Parathyroid adenoma (tissue), 2 donors: ENCODE measurements around the gene PLXNA4.

ENCODE experiments used
- H2AFZ ChIP-seq: fragments of 300-600 bp; sonication (generic); one replicate; pipeline ENCODE4 v1.7.0; 2017; ENCODE audit warnings: antibody characterized with exemption, mild to moderate bottlenecking
- H3K27ac ChIP-seq: fragments of 300-600 bp; sonication (generic); one replicate; pipeline ENCODE4 v1.7.0; 2017
- H3K27me3 ChIP-seq: fragments of 300-600 bp; sonication (generic); one replicate; pipeline ENCODE4 v1.7.0; 2017; ENCODE audit warnings: low read length; ENCODE audit not compliant: control insufficient read depth, insufficient read depth
- H3K36me3 ChIP-seq: fragments of 300-600 bp; sonication (generic); one replicate; pipeline ENCODE4 v1.7.0; 2017; ENCODE audit warnings: low read length; ENCODE audit not compliant: control insufficient read depth, insufficient read depth
- H3K4me1 ChIP-seq: fragments of 300-600 bp; sonication (generic); one replicate; pipeline ENCODE4 v1.7.0; 2017; ENCODE audit warnings: control low read depth
- H3K4me2 ChIP-seq: fragments of 300-600 bp; sonication (generic); one replicate; pipeline ENCODE4 v1.7.0; 2017; ENCODE audit warnings: low read length
- H3K4me3 ChIP-seq: fragments of 300-600 bp; sonication (generic); one replicate; pipeline ENCODE4 v1.7.0; 2017; ENCODE audit warnings: low read depth, low read length
- H3K79me2 ChIP-seq: fragments of 300-600 bp; sonication (generic); one replicate; pipeline ENCODE4 v1.7.0; 2017; ENCODE audit warnings: control low read depth
- H3K9ac ChIP-seq: fragments of 300-600 bp; sonication (generic); one replicate; pipeline ENCODE4 v1.7.0; 2017; ENCODE audit warnings: mild to moderate bottlenecking
- H3K9me3 ChIP-seq: fragments of 300-600 bp; sonication (generic); one replicate; pipeline ENCODE4 v1.7.0; 2017; ENCODE audit warnings: low read length; ENCODE audit not compliant: control insufficient read depth
- TF ChIP-seq, protein P1 (sequence below): fragments of 300-600 bp; sonication (generic); IDR thresholded peaks from one replicate; pipeline ENCODE4 v1.7.0; 2017; ENCODE audit warnings: antibody characterized with exemption, mild to moderate bottlenecking
- donor health status: primary hyperparathyroidism.

PLXNA4 gene

DNA sequence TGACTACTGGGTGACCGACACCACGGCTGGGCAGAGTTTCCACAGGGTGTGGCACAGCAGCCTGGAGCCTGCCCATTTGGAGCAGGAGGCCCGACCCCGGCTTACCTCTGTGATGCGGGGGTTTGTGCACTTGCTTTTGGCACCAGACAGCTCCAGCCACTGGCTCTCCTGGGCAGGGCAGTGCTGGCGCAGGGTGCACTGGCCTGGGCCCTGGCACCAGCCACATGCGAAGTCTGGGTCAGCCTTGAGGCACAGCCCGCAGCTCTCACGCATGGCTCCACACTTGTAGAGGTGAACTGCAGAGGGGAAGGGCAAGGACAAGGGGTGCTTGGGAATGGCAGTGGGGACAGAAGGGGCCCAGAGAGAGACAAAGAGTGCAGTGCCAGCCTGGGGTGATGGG is 373.7 kb downstream of the PLXNA4 start:
- no peaks in the 10 kb centered on the region for H3K4me1 ChIP-seq
- no peak overlapping the region for H3K9ac ChIP-seq
- no peaks in the 10 kb centered on the region for H3K9me3 ChIP-seq
- TF ChIP-seq, protein P1, sequence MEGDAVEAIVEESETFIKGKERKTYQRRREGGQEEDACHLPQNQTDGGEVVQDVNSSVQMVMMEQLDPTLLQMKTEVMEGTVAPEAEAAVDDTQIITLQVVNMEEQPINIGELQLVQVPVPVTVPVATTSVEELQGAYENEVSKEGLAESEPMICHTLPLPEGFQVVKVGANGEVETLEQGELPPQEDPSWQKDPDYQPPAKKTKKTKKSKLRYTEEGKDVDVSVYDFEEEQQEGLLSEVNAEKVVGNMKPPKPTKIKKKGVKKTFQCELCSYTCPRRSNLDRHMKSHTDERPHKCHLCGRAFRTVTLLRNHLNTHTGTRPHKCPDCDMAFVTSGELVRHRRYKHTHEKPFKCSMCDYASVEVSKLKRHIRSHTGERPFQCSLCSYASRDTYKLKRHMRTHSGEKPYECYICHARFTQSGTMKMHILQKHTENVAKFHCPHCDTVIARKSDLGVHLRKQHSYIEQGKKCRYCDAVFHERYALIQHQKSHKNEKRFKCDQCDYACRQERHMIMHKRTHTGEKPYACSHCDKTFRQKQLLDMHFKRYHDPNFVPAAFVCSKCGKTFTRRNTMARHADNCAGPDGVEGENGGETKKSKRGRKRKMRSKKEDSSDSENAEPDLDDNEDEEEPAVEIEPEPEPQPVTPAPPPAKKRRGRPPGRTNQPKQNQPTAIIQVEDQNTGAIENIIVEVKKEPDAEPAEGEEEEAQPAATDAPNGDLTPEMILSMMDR, result no peak
- H3K79me2 ChIP-seq, result no peaks in the 10 kb centered on the region
- no peak overlapping the region for H3K27ac ChIP-seq
- H3K4me2 ChIP-seq, result no peak overlapping the region
- H3K27me3 ChIP-seq, result no peaks in the 10 kb centered on the region
- H2AFZ ChIP-seq, result no peak overlapping the region
- no peak overlapping the region for H3K4me3 ChIP-seq
- no peaks in the 10 kb centered on the region for H3K36me3 ChIP-seq

- no peak overlapping the region for H3K27ac ChIP-seq
- no peak overlapping the region for H2AFZ ChIP-seq
- H3K4me3 ChIP-seq, result no peak overlapping the region
- H3K27me3 ChIP-seq, result no peaks in the 10 kb centered on the region
- H3K79me2 ChIP-seq, result no peaks in the 10 kb centered on the region
- no peak overlapping the region for H3K4me2 ChIP-seq
- no peaks in the 10 kb centered on the region for H3K36me3 ChIP-seq
- TF ChIP-seq, protein P1, result no peak
- no peak overlapping the region for H3K9ac ChIP-seq
- no peaks in the 10 kb centered on the region for H3K9me3 ChIP-seq
- H3K4me1 ChIP-seq, result no peaks in the 10 kb centered on the region
These were observed 376.1 kb downstream of the PLXNA4 start for GRCh38 chr7:132200141-132200540.

- H2AFZ ChIP-seq, result no peak overlapping the region
- H3K4me3 ChIP-seq, result no peak overlapping the region
- no peaks in the 10 kb centered on the region for H3K4me1 ChIP-seq
- H3K9ac ChIP-seq, result no peak overlapping the region
- H3K9me3 ChIP-seq, result no peaks in the 10 kb centered on the region
- H3K27me3 ChIP-seq, result no peaks in the 10 kb centered on the region
- no peak overlapping the region for H3K27ac ChIP-seq
- TF ChIP-seq, protein P1, result no peak
- H3K79me2 ChIP-seq, result no peaks in the 10 kb centered on the region
- H3K36me3 ChIP-seq, result no peaks in the 10 kb centered on the region
- no peak overlapping the region for H3K4me2 ChIP-seq
These were observed 376.6 kb downstream of the PLXNA4 start for GRCh38 chr7:132199626-132200025.

DNA sequence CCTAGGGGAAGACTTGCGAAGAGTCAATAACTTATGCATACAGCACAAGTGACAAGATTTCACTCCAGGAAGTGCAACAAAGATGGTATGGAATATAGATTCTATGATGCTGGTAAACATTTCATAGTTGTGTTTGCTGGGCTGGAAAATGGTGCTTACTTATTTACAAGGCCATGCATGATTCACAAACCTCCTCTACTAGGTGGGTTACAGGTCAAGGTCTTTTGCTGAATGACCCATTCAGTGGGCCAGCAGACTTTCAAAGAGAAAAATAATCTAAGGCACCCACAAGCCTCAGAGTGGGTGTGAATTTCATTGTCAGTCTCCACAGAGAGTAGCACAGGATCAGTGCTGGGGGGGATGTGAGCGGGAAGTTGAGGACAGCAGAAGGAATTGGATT is 378.5 kb downstream of the PLXNA4 start:
- Histone ChIP-seq H3K4me1 (no peaks in the 10 kb centered on the region), H3K36me3 (no peaks in the 10 kb centered on the region), H3K27me3 (no peaks in the 10 kb centered on the region), H2AFZ (no peak overlapping the region), H3K79me2 (no peaks in the 10 kb centered on the region), H3K4me3 (no peak overlapping the region), H3K27ac (no peak overlapping the region), H3K9me3 (no peaks in the 10 kb centered on the region), H3K9ac (no peak overlapping the region), H3K4me2 (no peak overlapping the region)
- TF ChIP-seq, protein P1, result no peak

DNA sequence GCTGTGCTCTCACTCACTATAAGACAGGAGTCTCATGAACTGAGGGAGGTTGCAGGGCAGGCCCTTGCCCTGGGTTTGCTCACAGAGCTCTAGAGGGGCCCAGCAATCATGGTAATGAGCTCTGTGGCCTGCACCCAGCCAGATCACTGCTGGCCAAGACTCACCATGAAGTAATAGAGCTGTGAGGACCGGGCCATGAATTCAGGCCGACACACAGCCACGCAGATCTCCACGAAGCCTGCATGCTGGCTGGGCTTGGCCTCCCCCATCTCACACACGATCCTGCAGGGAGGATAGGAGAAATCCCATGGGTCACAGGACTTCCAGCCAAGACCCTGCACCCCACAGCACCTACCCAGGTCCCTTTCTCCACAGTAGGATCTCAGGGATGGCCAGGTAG is 382.4 kb downstream of the PLXNA4 start:
- no peak overlapping the region for H3K4me3 ChIP-seq
- H3K9ac ChIP-seq, result no peak overlapping the region
- no peak overlapping the region for H3K4me2 ChIP-seq
- no peak overlapping the region for H2AFZ ChIP-seq
- no peak overlapping the region for H3K27ac ChIP-seq
- no peaks in the 10 kb centered on the region for H3K79me2 ChIP-seq
- H3K36me3 ChIP-seq, result no peaks in the 10 kb centered on the region
- no peaks in the 10 kb centered on the region for H3K27me3 ChIP-seq
- TF ChIP-seq, protein P1, result no peak
- no peaks in the 10 kb centered on the region for H3K4me1 ChIP-seq
- no peaks in the 10 kb centered on the region for H3K9me3 ChIP-seq
